Sigmoid colon (tissue), 4 donors: Measurements from ENCODE around the gene C21orf91.

Experiments used
- EP300 ChIP-seq, 4 donors: sonication (generic); formaldehyde crosslinking; IDR thresholded peaks; one replicate each; pipeline ENCODE4 v1.6.1; 2017; ENCODE audit warnings: antibody characterized with exemption in 4 of 4
- TF ChIP-seq, protein P1 (sequence below), 4 experiments: fragments of 450-650 bp in 3 of 4; fragments of 200-600 bp in 1 of 4; IDR thresholded peaks; one replicate each; pipeline ENCODE4 v1.5.1; 2016 to 2019; ENCODE audit warnings: antibody characterized with exemption in 4 of 4, mild to moderate bottlenecking in 3 of 4, moderate library complexity in 2 of 4

DNA sequence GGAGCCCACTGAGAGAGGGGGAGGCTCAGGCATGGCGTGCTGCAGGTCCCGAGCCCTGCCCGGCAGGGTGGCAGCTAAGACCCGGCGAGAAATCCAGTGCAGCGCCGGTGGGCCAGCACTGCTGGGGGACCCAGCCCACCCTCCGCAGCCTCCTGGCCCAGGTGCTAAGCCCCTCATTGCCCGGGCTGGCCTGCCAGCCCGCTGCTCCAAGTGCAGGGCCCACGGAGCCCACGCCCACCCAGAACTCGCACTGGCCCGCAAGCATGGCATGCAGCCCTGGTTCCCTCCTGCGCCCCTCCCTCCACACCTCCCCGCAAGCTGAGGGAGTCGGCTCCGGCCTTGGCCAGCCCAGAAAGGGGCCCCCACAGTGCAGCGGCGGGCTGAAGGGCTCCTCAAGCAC is 61.5 kb downstream of the C21orf91 start:
- TF ChIP-seq, protein P1, sequence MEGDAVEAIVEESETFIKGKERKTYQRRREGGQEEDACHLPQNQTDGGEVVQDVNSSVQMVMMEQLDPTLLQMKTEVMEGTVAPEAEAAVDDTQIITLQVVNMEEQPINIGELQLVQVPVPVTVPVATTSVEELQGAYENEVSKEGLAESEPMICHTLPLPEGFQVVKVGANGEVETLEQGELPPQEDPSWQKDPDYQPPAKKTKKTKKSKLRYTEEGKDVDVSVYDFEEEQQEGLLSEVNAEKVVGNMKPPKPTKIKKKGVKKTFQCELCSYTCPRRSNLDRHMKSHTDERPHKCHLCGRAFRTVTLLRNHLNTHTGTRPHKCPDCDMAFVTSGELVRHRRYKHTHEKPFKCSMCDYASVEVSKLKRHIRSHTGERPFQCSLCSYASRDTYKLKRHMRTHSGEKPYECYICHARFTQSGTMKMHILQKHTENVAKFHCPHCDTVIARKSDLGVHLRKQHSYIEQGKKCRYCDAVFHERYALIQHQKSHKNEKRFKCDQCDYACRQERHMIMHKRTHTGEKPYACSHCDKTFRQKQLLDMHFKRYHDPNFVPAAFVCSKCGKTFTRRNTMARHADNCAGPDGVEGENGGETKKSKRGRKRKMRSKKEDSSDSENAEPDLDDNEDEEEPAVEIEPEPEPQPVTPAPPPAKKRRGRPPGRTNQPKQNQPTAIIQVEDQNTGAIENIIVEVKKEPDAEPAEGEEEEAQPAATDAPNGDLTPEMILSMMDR (IDR thresholded peaks at IDR 0.05) = no peak
- TF ChIP-seq EP300 (IDR thresholded peaks at IDR 0.05) = no peak
